Left renal pelvis (tissue), 4 donors: ENCODE measurements around the gene ISX. TPM values are rescaled to one million over a fixed set of nuclear protein-coding genes. Genes with fewer than 3 reads are reported as not detected.

Source experiments
- DNase-seq, 4 donors: peaks; one replicate each; pipeline ENCODE4 v3.0.0-alpha.2; 2013; ENCODE audit warnings: low read depth in 4 of 4, low spot score in 3 of 4
- polyA plus RNA-seq, 4 donors: library from polyadenylated mRNA; unstranded; fragments of 120-200 nt; gene quantifications; one replicate each; pipeline ENCODE4 v1.2.1, GENCODE V29; 2013; ENCODE audit not compliant: insufficient read length in 4 of 4

ISX gene
- polyA plus RNA-seq, 4 donors, result 0.05 to 0.32 (median 0.25) TPM

DNA sequence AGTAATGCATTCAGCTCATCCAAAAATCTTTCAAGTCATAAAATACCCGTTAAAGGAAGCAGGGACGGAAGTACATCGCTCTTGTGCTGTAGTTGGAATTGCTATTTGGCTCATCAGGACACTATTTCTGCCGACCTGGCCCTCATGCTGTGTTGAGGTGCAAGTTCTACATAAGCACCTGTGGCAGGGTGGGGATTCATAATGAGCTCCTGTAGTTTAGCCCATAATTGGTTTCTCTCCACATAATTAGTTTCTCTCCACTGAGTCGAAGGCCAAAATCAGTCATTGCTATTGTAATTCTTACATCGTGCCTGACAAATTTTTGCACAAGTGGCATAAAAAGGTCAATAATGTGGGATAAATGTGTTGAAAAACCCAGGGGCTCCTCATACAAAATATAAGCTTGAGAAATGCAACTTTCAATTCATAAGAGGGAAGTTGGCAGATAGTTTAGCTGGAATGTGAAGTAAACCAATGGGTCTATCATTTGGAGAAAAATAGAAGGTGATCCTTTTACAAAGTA is 14.9 kb upstream of the ISX start:
- no peak for DNase-seq

DNA sequence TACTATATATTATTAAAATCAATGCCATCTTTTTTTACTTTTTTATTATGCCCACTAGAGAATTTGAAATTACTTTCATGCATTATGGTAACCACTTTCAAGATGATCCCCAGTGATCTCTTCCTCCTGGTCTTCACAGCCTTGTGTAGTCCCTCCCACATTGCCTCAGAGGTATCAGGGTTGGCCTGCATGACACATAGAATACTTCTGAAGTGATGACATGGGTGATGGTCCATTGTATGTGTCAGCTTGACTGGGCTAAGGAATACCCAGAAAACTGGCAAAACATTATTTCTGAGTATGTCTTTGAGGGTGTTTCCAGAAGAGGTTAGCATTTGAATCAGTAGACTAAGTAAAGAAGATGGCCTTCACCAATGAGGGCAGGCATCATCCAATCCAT is 14.2 kb upstream of the ISX start:
- no peak for DNase-seq

DNA sequence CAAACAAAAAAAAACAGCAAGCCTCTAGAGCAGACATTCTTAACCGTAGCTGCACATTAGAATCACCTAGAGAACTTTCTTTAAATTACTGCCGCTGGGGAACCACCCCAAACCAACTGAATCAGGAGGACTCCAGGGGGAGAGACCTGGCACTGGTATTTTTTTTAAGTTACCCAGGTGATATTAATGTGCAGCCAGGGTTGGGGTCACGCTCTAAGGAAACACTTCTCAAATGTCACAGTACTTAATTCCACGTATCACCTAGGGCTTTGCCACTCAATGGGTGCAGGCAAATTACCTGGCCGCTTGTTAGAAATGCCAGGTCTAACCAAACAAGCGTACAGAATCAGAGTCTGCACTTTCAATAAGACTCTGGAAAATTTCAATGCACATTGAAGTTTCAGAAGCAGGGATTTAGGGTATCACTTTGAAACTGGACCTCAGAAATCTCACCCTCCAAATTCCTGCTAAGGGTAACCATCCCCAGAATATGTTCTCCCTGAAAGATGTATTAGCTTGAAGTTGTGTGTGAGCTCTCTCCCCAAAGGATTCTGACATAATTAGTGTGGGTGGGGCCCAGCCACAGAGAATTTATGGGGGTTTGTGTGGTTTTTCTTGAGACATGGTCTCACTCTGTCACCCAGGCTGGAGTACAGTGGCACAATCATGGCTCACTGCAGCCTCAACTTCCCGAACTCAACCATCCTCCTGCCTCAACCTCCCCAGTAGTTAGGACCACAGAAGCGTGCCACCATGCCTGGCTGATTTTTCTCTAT is 12.7 kb upstream of the ISX start:
- DNase-seq, result no peak

DNA sequence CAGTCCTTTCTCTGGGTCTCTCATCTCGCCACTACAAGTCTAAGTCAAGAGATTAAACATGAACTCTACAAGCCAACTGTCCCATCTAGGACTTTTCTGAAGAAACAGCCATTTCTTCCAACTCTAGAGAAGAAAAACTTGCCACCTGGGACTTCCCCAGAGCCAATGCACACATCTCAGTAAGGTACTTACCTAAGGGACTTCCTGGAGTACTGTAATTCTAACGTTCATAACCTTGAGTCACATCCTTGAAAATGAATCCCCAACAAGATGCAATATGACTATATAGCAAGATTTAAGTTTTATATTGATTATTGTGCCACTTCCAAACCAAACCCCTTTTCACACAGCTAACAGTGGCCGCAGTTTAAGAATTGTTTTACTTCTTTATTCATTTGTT is 11.9 kb upstream of the ISX start:
- DNase-seq, result no peak

DNA sequence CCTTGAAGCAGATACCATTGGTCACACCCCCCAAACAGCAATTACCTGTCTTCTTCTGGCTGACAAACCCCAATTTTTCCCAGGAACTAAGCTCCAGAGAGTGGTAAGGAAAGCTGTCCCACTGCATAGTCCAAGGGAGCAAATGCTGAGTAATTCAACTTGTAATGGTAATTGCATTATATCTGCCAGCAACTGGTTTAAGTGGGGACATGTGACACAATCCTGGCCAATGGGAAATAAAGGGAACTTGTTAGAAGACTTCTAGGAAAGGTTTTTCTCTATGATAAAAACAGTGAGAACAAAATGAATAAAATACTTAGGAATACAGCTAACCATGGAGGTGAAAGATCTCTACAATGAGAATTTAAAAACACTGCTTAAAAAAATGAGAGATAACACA is 9.5 kb upstream of the ISX start:
- DNase-seq, result no peak

DNA sequence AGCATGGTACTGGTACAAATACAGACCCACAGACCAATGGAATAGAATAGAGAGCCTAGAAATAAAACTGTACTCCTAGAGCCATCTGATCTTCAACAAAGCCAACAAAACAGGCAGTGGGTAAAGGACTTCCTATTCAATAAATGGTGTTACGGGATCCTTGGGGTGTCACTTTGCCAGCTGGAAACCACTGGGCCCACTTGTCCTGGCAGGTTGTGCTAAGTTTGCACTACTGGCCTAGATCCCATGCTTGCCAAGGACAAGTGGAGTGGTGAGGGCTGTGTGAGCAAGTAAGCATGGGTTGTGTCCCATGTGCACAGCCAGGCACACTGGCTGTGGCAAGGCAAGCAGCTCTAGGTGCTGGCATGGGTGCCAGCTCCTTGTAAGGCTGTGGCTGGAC is 8.8 kb upstream of the ISX start:
- DNase-seq, result no peak

DNA sequence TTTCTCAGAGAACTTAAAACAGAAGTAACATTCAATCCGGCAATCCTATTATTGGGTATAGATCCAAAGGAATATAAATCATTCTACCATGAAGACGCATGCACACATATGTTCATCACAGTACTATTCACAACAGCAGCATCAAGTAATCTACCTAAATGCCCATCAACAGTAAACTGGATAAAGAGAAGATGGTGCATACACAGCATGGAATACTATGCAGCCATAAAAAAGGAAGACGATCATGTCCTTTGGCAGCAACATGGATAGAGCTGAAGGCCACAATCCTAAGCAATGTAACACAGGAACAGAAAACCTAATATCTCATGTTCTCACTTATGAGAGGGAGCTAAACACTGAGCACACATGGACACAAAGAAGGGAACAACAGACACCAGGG is 6.3 kb upstream of the ISX start:
- no peak for DNase-seq

DNA sequence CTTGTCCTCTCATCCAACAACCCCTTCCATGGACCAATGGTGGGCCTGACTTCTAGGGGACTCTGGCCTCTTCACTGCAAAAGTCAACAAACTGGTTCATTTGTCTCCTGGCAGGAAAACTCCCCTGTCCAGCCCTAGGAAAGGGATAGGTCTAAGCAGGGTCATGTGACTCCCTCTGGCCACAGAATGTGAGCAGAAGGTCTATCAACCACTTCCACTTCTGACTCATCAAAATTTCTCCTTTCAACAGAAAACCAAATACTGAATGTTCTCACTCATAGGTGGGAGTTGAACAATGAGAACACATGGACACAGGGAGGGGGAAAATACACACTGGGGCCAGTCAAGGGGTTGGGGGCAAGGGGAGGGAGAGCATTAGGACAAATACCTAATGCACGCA is 1.3 kb upstream of the ISX start:
- no peak for DNase-seq

DNA sequence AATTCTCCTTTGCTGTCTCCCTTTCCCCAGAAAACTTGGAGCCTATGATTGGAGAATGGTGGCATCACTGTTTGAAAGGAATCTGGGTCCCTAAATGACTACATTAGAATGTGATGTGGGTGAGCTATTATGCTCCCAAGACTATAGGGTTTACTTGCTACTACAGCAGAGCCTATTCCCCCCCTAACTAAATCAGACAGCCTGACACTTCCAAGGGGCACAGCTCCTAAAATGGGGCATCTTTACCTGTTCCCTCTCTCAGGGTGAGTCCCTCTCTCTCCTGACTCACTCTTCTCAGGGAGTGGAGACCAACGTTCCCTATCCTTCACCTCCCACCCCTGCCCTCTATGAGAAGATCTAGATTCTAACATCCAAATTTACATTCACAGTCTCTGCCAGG is 775 bp upstream of the ISX start:
- DNase-seq, result no peak

DNA sequence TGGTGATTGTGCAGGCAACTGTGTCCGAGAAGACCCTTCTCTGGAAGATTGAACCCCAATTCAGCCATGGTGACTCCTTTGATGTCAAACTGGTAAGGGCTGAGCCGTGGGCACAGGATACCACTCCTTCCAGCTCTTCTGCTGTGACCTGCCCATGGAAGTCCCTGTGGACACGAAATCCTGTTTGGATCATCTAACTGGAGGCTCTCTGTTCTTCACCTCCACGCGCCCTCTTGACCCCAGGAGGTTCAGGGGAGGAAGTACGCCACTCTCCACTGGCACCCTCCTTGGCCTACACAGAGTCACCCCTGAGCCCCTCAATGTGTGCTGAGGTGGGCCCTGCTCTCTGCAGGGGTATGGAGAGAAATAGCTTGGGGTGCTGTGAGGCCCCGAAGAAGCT is 810 bp downstream of the ISX start:
- DNase-seq, result no peak

DNA sequence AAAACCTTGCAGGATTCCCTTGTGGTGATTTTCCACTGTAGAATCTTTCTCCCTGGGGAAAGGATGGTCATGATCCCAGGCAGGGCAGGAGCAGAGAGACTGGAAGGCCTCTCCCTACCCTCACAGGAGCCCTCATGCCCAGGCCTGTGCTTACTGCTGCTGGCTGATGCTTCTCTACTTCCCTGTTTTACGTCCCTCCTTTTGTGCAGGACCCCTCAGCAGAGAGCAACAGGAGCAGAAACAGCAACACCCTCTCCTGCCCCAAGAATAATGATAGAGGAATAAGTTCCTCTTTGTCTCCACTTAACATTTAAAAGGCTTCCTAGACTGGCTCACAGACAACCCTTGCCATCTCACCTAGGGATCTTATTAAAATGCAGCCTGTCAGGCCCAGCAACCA is 3.6 kb downstream of the ISX start:
- no peak for DNase-seq

DNA sequence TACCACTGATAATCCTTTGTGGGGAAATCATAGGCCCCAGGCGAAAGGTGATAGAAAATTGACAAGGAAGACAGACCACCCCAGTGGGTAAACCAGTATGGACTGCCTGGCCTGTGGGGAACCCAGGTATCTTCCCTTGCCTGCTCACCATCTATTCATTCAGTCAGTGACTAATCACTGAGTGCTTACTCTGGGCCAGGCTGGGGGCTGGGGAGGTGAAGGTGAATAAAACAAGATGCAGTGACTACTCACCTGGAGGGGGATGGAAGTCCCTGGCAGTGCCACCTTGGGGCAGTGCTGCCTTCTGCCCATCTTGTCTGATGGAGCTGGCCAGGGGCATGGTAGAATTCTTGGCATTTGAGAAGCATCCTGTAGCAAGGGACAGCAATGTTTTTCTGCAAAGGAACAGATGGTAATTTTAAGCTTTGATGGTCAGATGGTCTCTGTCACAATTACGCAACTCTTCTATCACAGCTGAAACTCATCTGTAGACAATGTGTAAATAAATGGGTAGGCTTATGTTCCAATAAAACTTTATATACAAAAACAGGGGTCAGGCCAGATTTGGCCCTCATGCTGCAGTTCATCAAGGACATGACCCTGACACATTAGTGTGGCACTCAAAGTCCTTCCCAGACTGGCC is 4.6 kb downstream of the ISX start:
- DNase-seq, result no peak

DNA sequence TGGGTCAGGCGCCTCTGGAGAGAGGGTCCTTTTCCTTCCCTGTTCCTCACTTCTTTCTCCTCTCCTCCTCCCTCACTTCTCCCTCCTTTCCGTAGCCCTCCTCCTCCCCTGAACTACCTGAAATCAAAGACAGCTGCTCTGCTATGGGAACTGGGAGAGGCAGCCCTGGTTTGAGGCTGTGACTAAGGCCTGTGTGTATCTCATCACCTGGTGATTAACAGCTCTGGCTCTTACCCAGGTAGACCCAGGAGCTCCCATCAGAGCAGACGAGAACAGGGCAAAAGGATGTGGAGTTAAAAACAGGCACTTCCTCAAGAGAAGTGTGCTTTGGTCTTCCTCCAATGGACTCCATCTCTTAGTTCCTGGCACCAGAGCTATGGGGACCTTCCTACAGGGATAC is 5.8 kb downstream of the ISX start:
- no peak for DNase-seq

DNA sequence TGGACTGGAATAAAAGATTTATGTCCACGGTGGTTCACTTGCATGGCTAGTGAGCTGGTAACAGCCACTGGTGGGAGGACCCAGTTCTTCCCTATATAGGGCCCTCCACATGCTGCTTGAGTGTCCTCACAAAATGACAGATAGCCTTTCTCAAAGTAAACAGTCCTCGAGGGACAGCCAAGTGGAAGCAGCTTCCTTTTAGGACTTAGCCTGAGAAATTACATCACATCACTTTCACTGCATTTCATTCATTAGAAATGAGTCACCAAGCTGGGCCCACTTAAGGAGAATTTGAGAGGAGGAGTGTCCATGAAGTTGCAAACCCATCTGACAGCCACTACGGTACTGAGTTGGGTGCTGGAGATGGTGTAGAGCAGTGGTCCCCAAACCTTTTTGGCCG is 7.0 kb downstream of the ISX start:
- DNase-seq, result no peak

DNA sequence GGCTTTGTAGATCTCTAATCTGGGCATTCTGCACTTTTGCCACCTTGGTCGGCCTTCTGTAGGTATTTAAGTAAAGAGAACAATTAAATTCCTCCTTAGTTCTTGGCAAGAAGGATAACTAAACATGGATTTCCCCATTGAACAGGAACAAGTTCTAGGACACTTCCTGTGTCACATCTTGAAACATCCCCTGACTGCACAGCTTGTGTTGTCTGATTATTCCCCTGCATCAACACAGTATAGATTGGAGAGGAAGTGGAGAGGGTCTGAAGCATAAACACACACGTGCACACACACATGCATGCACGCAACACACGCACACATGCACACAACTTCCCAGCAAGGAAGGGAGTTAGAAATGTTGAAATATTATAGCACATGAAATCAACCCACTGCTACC is 8.6 kb downstream of the ISX start:
- DNase-seq, result no peak

DNA sequence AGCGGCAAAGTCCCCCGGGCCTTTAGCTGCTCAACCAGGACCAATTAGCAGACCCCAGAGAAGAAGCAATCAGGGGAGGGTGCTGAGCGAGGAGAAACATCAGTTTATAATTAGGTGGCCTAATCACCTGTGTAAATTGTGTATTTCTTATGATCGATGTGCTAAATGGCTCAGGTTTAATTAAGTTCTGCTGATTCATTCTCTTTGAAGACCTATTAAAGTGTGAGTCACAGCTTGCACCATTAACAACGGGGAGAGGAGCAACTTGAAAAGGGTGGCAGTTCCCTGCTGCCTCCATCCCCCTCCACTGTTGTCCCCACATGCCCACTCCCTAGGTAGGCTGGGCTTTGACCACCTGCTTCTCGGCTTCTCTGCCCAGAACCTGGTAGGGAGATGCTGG is 10.7 kb downstream of the ISX start:
- DNase-seq, result no peak

DNA sequence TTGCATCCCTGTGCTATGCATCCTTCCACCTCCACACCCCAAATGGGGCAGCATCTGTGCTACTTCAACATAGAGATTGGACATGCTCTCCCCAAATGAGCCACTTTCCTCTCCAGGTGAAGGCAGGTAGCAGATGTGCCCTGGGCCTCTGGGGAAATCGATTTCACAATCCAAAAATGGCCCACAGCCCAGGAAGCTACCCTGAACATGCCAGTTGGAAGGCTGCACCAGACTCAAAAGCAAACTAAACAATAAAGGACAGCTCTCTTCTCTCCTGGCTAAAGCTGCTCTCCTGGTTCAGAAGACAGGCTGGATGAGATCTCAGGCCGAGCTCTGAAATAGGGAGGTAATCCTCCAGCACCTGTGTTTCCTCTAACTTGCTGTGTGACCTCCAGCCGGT is 19.7 kb downstream of the ISX start:
- no peak for DNase-seq

DNA sequence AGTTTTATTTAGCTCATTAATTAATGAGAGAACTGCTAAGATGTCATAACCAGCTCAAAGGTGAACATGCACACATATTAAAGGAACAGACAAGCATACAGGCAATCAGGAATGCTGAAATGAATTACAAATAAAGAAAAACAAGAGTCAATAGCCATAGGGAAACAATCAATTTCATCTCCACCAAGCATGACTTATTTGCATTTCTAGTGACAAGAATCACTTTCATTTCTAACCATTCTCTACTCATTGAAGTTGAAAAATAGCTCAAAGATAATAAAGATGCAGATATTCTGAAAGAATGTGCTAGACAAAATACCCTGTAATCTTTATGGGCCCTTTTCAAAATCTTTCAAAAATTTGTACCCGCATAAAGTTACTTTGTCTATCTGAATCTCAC is 23.2 kb downstream of the ISX start:
- DNase-seq, result no peak

DNA sequence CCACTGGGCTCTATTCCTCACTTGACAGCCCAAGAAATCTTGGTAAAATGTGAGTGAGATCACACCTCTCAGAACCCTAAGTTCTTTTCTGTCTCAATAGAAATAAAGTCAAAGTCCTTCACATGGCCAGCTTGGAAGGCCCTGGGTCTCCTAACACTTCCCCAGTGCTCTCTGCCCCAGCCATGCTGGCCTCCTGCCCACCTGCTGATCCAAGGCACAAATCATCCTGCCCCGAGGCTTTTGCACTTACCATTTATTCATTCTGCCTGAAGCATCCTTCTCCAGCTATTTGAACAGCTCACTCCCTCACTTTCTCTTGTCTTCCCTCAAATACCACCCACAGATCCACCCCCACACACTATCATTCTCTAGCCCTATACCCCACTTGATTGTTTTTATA is 26.4 kb downstream of the ISX start:
- DNase-seq, result no peak

DNA sequence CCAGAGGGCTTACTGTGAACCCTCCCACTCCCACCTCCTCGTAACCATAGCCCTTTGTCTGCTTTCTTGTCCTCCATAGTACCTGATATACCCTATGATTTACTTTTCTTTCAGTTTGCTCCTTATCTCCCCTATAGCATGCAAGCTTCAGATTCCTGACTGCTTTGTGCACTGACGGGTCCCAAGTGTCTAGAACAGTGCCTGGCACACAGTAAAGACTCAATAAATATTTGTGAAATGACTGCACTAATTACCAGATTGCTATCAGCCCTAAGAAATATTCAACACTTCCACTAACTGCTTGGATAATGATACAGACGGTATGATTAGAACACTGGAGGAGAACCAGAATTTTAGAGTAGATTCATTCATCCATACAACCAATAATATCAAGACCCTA is 33.0 kb downstream of the ISX start:
- DNase-seq, result no peak

DNA sequence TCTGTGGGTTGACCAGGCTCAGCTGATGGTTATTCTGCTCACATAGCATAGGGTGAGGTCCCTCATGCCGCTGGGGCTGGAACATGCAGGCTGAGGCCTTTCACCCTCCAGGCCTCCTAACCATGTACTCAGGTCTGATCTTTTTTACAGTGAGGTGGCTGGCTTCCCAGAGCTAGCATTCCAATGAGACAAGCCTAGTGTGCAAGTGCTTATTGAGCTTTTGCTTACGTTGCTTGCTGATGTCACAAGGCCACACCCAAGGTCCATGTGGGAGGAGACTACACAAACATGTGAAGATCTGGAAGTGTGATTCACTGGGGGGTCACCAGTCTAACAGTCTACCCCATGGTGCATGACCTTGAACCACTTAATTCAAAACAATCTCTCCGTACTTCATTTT is 33.9 kb downstream of the ISX start:
- no peak for DNase-seq

DNA sequence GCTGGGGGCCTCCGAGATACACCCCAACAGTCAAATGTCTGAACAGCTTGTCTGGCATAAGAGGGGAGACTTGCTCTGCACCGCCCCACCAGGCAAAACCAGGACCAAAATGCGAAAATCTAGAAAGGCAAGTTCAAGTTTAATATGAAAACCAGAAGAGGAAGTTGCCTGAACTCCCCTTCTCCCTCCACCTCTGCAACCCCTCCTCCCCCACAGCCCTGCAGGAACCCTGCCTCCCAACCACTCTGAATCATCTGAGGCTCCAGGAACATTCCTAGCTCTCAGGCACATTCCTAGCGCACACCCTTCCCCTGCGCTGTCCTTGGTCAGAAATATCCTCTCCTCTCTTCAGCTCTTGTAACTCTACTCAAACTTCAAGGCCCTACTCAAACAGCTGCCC is 36.7 kb downstream of the ISX start:
- peak in 1 of 4 donors; percentile 20 for DNase-seq

DNA sequence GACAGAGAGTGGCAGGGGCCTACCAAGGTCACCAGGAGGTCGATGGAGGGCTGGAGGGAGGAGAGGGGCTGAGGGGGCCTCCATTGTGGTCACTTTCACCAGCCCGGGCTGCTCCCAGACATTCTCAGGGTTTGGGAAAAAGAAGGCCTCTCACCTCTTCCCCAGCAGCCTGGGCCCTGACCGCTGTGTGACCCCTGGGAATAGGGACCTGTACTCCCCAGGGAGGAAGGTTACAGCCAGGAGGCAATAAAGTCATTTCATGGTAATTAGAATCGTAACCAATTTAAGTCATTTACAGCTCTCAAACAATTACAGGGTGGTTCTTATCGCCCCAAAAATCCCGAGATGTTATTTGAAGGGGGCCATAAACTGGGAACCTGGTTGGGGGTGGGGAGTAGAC is 37.8 kb downstream of the ISX start:
- no peak for DNase-seq
